Skeletal muscle tissue (tissue), 4 donors: ENCODE results near the gene CHN2. TPM values are rescaled to one million over a fixed set of nuclear protein-coding genes. Genes with fewer than 3 reads are reported as not detected.

ENCODE experiments used
- H3K27ac ChIP-seq: one replicate; pipeline ENCODE4 v1.7.0; 2013; ENCODE audit warnings: mild to moderate bottlenecking, low read depth, low read length, inconsistent platforms
- H3K27me3 ChIP-seq, 3 donors: one replicate each; pipeline ENCODE4 v1.7.0; 2013; ENCODE audit warnings: low read length in 3 of 3; ENCODE audit not compliant: control insufficient read depth in 3 of 3, insufficient read depth in 3 of 3
- H3K36me3 ChIP-seq, 3 donors: one replicate each; pipeline ENCODE4 v1.7.0; 2013; ENCODE audit warnings: low read length in 3 of 3; ENCODE audit not compliant: control insufficient read depth in 3 of 3, insufficient read depth in 3 of 3
- H3K4me1 ChIP-seq, 3 donors: one replicate each; pipeline ENCODE4 v1.7.0; 2013; ENCODE audit warnings: low read length in 3 of 3, mild to moderate bottlenecking in 3 of 3; ENCODE audit not compliant: control insufficient read depth in 3 of 3, insufficient read depth in 3 of 3
- H3K4me3 ChIP-seq, 3 donors: one replicate each; pipeline ENCODE4 v1.7.0; 2013; ENCODE audit warnings: low read length in 3 of 3
- H3K9ac ChIP-seq, 3 donors: one replicate each; pipeline ENCODE4 v1.7.0; 2013; ENCODE audit warnings: low read length in 3 of 3, mild to moderate bottlenecking in 3 of 3, moderate library complexity in 2 of 3, low read depth in 1 of 3
- H3K9me3 ChIP-seq, 3 donors: one replicate each; pipeline ENCODE4 v1.7.0; 2013; ENCODE audit warnings: low read length in 3 of 3; ENCODE audit not compliant: control insufficient read depth in 3 of 3
- total RNA-seq: library from RNA; depleted of rRNA; stranded (reverse); fragments of >200 nt; gene quantifications from one replicate; pipeline ENCODE4 v1.2.3, GENCODE V29; 2014
- donor health status: Osteomylitis.

CHN2 gene
- total RNA-seq, 1 donor from 2014 or later: 11.0 TPM

GRCh38 chr7:29349362-29349761 is 154.8 kb downstream of the CHN2 start:
- Histone ChIP-seq H3K9ac (no peak overlapping the region), H3K4me1 (no peaks in the 10 kb centered on the region), H3K27ac (no peak overlapping the region), H3K27me3 (no peaks in the 10 kb centered on the region), H3K9me3 (no peaks in the 10 kb centered on the region), H3K36me3 (no peaks in the 10 kb centered on the region), H3K4me3 (no peak overlapping the region)

DNA sequence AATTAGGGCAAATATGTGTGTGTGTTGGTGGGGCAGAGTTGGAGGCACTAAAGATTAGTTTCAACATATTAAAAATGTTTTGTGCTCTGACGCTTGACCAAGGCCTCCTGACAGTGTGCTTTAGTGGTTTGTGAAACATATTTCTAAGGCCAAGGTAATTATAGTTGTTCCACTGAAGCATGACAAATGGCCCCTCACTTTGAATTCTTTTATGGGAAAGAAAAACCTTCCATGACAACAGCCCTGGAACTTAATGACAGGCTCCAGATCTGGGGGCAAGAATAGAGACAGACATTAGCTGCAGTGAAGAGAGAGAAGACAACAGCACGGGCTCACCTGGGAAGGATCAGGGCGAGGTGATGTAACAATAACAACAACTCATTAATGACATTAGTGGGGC is 155.8 kb downstream of the CHN2 start:
- Histone ChIP-seq H3K4me1 (no peaks in the 10 kb centered on the region), H3K9me3 (no peaks in the 10 kb centered on the region), H3K9ac (no peak overlapping the region), H3K4me3 (no peak overlapping the region), H3K27me3 (no peaks in the 10 kb centered on the region), H3K27ac (no peak overlapping the region), H3K36me3 (no peaks in the 10 kb centered on the region)

- Histone ChIP-seq H3K36me3 (no peaks in the 10 kb centered on the region), H3K27ac (no peak overlapping the region), H3K9me3 (no peaks in the 10 kb centered on the region), H3K27me3 (no peaks in the 10 kb centered on the region), H3K9ac (no peak overlapping the region), H3K4me1 (no peaks in the 10 kb centered on the region), H3K4me3 (no peak overlapping the region)
These were observed 157.5 kb downstream of the CHN2 start for GRCh38 chr7:29352041-29352440.

- no peak overlapping the region for H3K4me3 ChIP-seq
These were observed 159.2 kb downstream of the CHN2 start for GRCh38 chr7:29353810-29354209.

DNA sequence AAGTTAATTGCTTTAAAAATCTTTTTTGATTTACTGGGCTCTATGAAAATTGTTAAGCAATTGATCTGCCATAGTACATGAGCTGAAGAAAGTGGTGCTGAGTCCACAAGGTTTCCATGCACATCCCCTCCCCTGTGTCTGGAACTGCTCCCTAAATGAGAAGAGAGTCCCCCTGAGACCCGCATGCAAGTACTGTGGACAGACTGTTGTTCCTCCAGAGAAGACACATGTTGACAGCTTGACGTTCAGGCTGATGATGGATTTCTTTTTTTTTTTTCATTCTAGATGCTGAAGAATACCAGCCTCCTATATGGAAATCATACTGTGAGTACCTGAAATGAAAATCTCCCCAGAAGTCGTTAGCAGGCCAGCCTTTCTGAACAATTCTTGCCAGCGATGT is 159.8 kb downstream of the CHN2 start:
- H3K27ac ChIP-seq: no peak overlapping the region
- H3K27me3 ChIP-seq: no peaks in the 10 kb centered on the region
- H3K36me3 ChIP-seq: no peaks in the 10 kb centered on the region
- H3K4me3 ChIP-seq: no peak overlapping the region
- no peaks in the 10 kb centered on the region for H3K4me1 ChIP-seq
- no peak overlapping the region for H3K9ac ChIP-seq
- H3K9me3 ChIP-seq: no peaks in the 10 kb centered on the region

More at GRCh38 chr7:29353810-29354209, 159.2 kb downstream of the CHN2 start:
- Histone ChIP-seq H3K27me3 (no peaks in the 10 kb centered on the region), H3K4me1 (no peaks in the 10 kb centered on the region), H3K9ac (no peak overlapping the region), H3K27ac (no peak overlapping the region), H3K9me3 (no peaks in the 10 kb centered on the region), H3K36me3 (no peaks in the 10 kb centered on the region)

- no peaks in the 10 kb centered on the region for H3K9me3 ChIP-seq
- no peaks in the 10 kb centered on the region for H3K27me3 ChIP-seq
- H3K4me3 ChIP-seq: no peak overlapping the region
- no peak overlapping the region for H3K27ac ChIP-seq
- H3K36me3 ChIP-seq: no peaks in the 10 kb centered on the region
- H3K9ac ChIP-seq: no peak overlapping the region
- no peaks in the 10 kb centered on the region for H3K4me1 ChIP-seq
These were observed 160.8 kb downstream of the CHN2 start for GRCh38 chr7:29355388-29355787.

- Histone ChIP-seq H3K4me3 (no peak overlapping the region), H3K27me3 (no peaks in the 10 kb centered on the region), H3K4me1 (no peaks in the 10 kb centered on the region)
These were observed 162.1 kb downstream of the CHN2 start for GRCh38 chr7:29356631-29357030.

DNA sequence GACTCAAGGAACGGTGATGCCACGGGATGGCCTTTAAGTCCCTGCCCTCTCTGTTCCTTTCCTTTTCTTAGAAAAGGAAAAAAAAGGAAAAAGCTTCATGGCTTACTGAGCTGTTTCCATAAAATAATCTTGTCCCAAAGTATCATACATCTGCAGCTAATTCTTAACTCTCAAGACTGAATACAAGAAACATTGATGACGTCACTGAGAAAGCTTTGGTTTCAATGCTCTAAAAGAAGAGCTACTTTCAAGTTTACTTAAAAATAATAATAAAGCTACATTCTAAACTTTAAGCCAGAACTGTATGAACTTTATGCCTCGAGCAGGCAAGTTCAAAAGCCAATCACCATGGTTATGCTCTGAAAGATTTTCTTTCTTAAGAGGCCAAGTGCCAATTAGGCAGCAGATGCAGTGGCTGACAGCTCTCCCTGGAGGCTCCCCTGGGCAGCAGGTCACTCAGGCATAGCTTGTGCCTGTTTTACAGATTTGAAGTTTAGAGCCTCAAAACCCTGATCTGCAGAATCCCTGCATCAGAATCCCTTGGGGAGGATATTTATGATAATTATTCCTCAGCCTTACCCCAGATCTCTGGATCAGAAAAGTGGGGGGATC is 165.0 kb downstream of the CHN2 start:
- H3K27me3 ChIP-seq: no peaks in the 10 kb centered on the region
- no peaks in the 10 kb centered on the region for H3K9me3 ChIP-seq
- H3K9ac ChIP-seq: no peak overlapping the region
- no peak overlapping the region for H3K27ac ChIP-seq
- H3K36me3 ChIP-seq: no peaks in the 10 kb centered on the region
- no peak overlapping the region for H3K4me3 ChIP-seq
- no peaks in the 10 kb centered on the region for H3K4me1 ChIP-seq

More at GRCh38 chr7:29356631-29357030, 162.1 kb downstream of the CHN2 start:
- Histone ChIP-seq H3K9ac (no peak overlapping the region), H3K36me3 (no peaks in the 10 kb centered on the region), H3K9me3 (no peaks in the 10 kb centered on the region), H3K27ac (no peak overlapping the region)

GRCh38 chr7:29360633-29361625 is 166.4 kb downstream of the CHN2 start:
- Histone ChIP-seq H3K9ac (no peak overlapping the region), H3K4me3 (no peak overlapping the region), H3K4me1 (no peaks in the 10 kb centered on the region), H3K27me3 (no peaks in the 10 kb centered on the region), H3K27ac (no peak overlapping the region), H3K36me3 (no peaks in the 10 kb centered on the region), H3K9me3 (no peaks in the 10 kb centered on the region)

GRCh38 chr7:29362380-29362779 is 167.8 kb downstream of the CHN2 start:
- no peak overlapping the region for H3K4me3 ChIP-seq

More at GRCh38 chr7:29362380-29362779, 167.8 kb downstream of the CHN2 start:
- Histone ChIP-seq H3K9ac (no peak overlapping the region), H3K9me3 (no peaks in the 10 kb centered on the region), H3K36me3 (no peaks in the 10 kb centered on the region), H3K27ac (no peak overlapping the region), H3K4me1 (no peaks in the 10 kb centered on the region), H3K27me3 (no peaks in the 10 kb centered on the region)
